Large intestine (tissue), 3 donors: ENCODE results near the gene NBPF3. TPM values are rescaled to one million over a fixed set of nuclear protein-coding genes. Genes with fewer than 3 reads are reported as not detected.
"Not testable (repeated sequence)": the region's sequence is repeated elsewhere in the genome, so short reads cannot be mapped to it uniquely, and the experiment has no call there.

ENCODE experiments used
- DNase-seq, 2 donors: peaks; one replicate each; pipeline versions ENCODE4 v3.0.0 to v3.0.0-alpha.2; 2013
- H3K27ac ChIP-seq: one replicate; pipeline ENCODE4 v1.5.1; 2013; ENCODE audit warnings: low read length
- H3K27me3 ChIP-seq: 2 replicates; pipeline ENCODE4 v1.6.1; 2013; ENCODE audit warnings: low read length; ENCODE audit not compliant: control insufficient read depth, insufficient read depth
- H3K36me3 ChIP-seq: 2 replicates; pipeline ENCODE4 v1.6.1; 2013; ENCODE audit warnings: low read length; ENCODE audit not compliant: control insufficient read depth, insufficient read depth
- H3K4me1 ChIP-seq: one replicate; pipeline ENCODE4 v1.6.1; 2013; ENCODE audit warnings: low read length; ENCODE audit not compliant: control insufficient read depth, insufficient read depth
- H3K4me3 ChIP-seq: one replicate; pipeline ENCODE4 v1.5.1; 2013; ENCODE audit warnings: low read length
- H3K9me3 ChIP-seq: one replicate; pipeline ENCODE4 v1.6.1; 2013; ENCODE audit warnings: mild to moderate bottlenecking, low read depth, low read length, moderate library complexity; ENCODE audit not compliant: control insufficient read depth
- WGBS: methylation state at CpG from one replicate; pipeline ENCODE4 v1.1.5; 2013; ENCODE audit warnings: low lambda C conversion rate; ENCODE audit not compliant: insufficient coverage; 5-methylcytosine and 5-hydroxymethylcytosine counted together
- polyA plus RNA-seq: library from polyadenylated mRNA; unstranded; fragments of 120-200 nt; gene quantifications from one replicate; pipeline ENCODE4 v1.2.1, GENCODE V29; 2013

NBPF3 gene
- polyA plus RNA-seq, 1 donor, result 13.6 TPM

DNA sequence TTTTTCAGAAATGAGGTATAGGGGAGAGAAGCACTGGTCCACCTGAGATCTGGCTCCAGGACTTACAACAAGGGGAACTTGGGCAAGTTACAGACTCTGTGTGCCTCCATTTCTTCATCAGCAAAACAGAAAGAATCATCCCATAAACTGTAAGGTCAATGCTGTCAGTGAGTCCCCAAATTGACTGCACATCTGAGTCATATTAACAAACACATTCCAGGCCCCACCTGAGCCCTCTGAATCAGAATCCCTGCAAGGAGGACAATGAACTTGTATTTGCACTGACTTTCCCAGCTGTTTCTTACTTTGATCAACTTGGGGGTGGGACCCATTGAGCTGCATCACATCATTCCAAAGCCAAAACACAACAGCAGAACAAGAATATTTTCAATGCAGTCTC is 25.2 kb downstream of the NBPF3 start:
- H3K36me3 ChIP-seq, H3K4me3 ChIP-seq, H3K27me3 ChIP-seq, H3K9me3 ChIP-seq, H3K27ac ChIP-seq, H3K4me1 ChIP-seq, DNase-seq: not testable (repeated sequence)

DNA sequence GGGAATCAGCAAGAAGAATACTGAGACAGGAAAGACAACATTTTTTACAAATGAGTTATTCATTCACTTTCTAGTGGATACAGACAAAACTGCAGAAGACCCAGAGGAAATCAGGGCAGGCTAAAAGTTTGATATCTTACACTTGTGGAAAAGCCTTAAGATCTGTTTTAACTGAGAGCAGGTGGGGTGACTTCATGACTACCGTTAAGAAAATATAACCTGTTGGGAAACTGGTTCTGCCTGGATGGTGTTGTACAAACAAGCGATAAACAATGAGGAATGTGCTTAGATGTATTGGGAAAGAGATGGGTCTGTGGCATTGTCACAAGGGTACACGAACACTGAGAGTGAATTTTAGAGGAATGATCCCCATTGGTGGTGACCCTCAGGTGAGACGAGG is 28.0 kb downstream of the NBPF3 start:
- not testable (repeated sequence) for DNase-seq, H3K27ac ChIP-seq, H3K4me3 ChIP-seq, H3K9me3 ChIP-seq, H3K36me3 ChIP-seq, H3K4me1 ChIP-seq, H3K27me3 ChIP-seq
- WGBS, result no CpG with 5 or more reads among the region's 4 CpGs

DNA sequence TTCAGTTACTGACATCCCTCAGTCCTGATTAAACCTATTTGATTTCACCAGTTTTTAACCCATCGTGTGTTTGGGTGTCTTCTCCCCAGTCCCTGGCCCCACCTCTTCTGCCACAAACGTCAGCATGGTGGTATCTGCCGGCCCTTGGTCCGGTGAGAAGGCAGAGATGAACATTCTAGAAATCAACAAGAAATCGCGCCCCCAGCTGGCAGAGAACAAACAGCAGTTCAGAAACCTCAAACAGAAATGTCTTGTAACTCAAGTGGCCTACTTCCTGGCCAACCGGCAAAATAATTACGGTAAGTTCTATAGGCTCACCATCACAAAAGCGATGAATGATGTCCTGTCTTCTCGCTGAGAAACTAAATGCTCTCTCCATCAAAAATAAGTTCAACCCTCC is 28.7 kb downstream of the NBPF3 start:
- WGBS, result 100% methylated on average over 1 of the region's 10 CpGs
- peak in 1 of 2 donors; percentile 22 for DNase-seq
- Histone ChIP-seq H3K27ac (no peak overlapping the region), H3K27me3 (no peaks in the 10 kb centered on the region), H3K4me3 (no peak overlapping the region), H3K9me3 (no peaks in the 10 kb centered on the region), H3K36me3 (peaks cover 7% of the 10 kb centered on the region), H3K4me1 (no peaks in the 10 kb centered on the region)

DNA sequence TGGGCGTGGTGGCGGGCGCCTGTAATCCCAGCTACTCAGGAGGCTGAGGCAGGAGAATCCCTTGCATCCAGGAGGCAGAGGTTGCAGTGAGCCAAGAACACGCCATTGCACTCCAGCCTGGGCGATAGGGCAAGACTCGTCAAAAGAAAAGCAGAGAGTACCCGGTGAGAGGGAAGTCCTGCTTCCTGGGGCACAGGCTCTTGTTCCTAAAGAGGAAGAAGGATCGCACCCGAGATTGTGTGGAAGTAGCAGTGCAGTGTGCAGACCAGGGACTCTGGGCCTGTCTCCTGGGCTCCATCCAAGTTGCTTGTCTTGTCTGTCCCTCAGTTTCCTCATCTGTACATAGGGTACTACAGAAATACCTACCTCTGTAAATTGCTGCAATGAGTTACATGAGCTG is 29.6 kb downstream of the NBPF3 start:
- no CpG with 5 or more reads among the region's 9 CpGs for WGBS
- H3K27ac ChIP-seq, result no peak overlapping the region
- H3K27me3 ChIP-seq, result no peaks in the 10 kb centered on the region
- no peaks in the 10 kb centered on the region for H3K4me1 ChIP-seq
- H3K4me3 ChIP-seq, result no peak overlapping the region
- no peak for DNase-seq
- no peaks in the 10 kb centered on the region for H3K9me3 ChIP-seq
- H3K36me3 ChIP-seq, result peaks cover 7% of the 10 kb centered on the region

DNA sequence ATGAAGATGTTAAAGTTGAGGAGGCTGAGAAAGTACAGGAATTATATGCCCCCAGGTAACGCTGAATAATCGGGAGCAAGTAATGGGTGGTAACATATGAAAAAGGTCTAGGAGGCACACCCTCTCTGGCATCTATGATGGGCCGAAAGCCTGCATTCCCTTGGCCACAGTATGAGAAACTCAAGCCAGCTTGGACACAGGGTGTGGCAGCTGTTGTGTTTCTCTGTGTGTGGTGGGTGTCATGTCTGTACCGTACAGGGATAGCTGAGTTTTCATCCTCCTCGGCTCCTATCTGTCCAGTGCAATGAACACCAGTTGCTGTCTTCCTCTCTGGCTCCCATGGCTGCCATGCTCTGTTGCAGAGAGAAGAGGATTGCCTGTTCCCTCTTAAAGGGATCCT is 32.9 kb downstream of the NBPF3 start:
- H3K36me3 ChIP-seq, result peaks cover 7% of the 10 kb centered on the region
- no peak overlapping the region for H3K4me3 ChIP-seq
- H3K27me3 ChIP-seq, result no peaks in the 10 kb centered on the region
- no CpG with 5 or more reads among the region's 5 CpGs for WGBS
- no peaks in the 10 kb centered on the region for H3K9me3 ChIP-seq
- H3K27ac ChIP-seq, result no peak overlapping the region
- H3K4me1 ChIP-seq, result no peaks in the 10 kb centered on the region
- no peak for DNase-seq

DNA sequence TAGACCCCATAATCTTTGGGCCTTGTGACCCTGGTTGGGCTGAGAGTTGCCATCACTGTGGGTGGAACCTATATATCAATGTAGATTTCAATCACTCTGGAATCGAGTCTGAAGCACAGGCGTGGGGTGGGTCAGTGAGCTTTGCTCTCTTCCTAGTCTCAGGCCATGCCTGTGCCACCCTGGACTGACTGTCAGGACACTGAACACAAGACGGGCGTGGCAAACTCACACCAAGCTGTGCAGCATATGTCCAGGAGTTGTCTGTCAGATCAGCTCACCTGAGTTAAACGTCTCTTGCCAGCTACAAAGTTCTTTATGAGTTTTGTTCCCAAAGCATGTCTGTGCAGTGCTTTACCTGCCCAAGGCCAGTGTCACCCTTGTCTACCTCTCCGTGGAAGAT is 38.4 kb downstream of the NBPF3 start:
- no peaks in the 10 kb centered on the region for H3K4me1 ChIP-seq
- WGBS, result 100% methylated on average over 1 of the region's 6 CpGs
- H3K9me3 ChIP-seq, result no peaks in the 10 kb centered on the region
- H3K27ac ChIP-seq, result no peak overlapping the region
- H3K27me3 ChIP-seq, result no peaks in the 10 kb centered on the region
- no peak for DNase-seq
- H3K36me3 ChIP-seq, result peaks cover 14% of the 10 kb centered on the region
- no peak overlapping the region for H3K4me3 ChIP-seq

DNA sequence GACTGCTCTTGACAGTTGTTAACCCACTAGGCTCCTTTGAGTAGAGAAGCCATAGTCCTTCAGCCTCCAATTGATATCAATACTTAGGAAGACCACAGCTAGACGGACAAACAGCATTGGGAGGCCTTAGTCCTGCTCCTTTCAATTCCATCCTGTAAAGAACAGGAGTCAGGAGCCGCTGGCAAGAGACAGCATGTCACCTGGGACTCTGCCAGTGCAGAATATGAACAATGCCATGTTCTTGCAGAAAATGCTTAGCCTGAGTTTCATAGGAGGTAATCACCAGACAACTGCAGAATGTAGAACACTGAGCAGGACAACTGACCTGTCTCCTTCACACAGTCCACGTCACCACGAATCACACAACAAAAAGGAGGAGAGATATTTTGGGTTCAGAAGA is 43.9 kb downstream of the NBPF3 start:
- WGBS, result no CpG with 5 or more reads among the region's 4 CpGs
- not testable (repeated sequence) for H3K27ac ChIP-seq, DNase-seq, H3K36me3 ChIP-seq, H3K4me3 ChIP-seq, H3K4me1 ChIP-seq, H3K9me3 ChIP-seq, H3K27me3 ChIP-seq

DNA sequence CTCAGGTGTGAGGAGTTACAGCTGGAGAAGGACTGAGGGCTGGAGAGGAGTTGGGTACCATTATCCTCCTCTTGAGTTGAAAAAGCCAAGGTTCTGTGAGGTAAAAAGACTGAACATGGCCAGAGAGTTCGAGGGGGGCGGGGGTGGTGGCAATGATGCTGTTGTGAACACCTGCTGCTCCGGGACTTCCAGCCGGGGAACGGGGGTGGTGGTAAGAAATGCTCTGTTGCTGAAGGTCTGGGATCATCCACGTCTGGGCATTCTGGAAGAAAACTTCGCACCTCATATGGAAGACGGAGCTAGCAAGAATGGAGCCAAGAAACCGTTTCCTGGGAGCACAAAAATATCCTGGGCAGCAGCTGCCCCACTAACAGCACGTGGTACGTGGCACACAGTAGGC is 49.2 kb downstream of the NBPF3 start:
- no CpG with 5 or more reads among the region's 11 CpGs for WGBS
- no peaks in the 10 kb centered on the region for H3K36me3 ChIP-seq
- H3K27me3 ChIP-seq, result no peaks in the 10 kb centered on the region
- H3K4me1 ChIP-seq, result no peaks in the 10 kb centered on the region
- no peak overlapping the region for H3K27ac ChIP-seq
- H3K4me3 ChIP-seq, result no peak overlapping the region
- no peak for DNase-seq
- H3K9me3 ChIP-seq, result peaks cover 4% of the 10 kb centered on the region

DNA sequence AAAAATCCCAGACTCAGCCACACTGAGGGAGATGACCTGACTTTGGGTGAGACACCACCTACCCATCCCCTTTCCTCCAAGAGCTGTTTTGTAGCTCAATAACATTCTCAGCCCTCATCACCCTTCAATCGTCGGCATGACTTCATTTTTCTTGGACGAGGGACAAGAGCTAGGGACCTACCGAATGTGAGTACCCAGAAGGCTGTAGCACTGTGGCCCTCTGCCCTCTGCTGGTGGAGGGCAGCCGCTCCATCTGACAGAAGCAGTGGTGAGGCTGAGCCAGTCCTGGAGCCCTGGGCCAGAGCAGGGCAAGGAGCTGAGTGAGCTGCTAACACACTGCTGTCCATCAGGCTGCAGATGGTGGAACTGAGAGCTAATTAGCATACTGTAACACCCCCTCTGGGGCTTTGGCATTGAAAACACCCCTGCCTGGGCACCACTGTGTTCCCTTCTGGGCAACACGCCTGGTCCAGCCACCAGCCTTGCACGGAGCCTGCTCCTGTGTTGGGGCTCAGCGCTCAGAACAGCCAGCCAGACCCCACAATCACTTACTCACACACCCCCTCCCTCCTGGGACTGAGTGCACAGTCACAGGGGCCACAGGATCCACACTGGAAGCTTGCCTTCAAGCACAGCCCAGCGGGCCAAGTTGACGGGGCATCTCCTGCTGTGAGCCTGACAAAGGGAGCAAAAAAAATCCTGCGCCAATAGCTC is 51.0 kb downstream of the NBPF3 start:
- Histone ChIP-seq H3K4me3 (no peak overlapping the region), H3K27me3 (no peaks in the 10 kb centered on the region), H3K36me3 (no peaks in the 10 kb centered on the region), H3K4me1 (no peaks in the 10 kb centered on the region), H3K9me3 (peaks cover 4% of the 10 kb centered on the region), H3K27ac (no peak overlapping the region)
- no CpG with 5 or more reads among the region's 11 CpGs for WGBS
- no peak for DNase-seq

DNA sequence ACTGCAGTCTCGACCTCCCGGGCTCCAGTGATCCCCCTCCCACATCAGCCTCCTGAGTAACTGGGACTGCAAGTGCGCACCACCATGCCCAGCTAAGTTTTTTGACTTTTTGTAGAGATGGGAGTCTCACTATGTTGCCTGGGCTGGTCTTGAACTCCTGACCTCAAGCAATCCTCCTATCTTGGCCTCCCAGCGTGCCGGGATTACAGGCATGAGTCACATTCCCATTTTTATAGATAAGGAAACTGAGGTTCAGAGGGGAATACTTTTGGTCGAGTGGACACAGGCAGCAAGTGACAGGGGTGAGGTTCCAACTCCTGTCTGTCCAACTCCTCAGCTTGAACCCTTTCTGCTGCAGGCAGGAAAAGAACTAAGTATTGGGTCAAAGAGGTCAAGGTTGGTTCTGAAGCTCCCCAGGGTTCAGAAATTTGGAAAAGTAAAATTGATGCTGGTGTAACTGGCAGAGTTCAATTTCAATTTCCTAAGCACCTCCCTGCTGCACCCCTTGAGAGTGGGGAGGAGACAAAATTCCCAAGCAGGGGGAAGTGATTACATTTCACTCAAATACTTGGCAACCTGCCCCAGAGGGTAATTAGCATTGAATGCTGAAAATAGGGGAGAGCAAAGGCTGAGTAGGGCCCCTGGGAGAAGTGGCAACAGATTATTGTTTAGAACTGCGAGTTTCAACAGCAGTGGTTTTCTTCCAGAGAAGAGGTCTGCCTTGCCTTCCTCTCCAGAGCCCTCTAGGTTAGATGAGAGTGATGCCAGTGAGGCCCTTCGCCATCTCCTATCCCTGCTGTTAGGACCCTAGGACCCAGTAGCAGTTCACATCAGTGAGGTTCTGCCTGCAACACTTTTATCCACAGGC is 51.8 kb downstream of the NBPF3 start:
- no peaks in the 10 kb centered on the region for H3K27me3 ChIP-seq
- no peaks in the 10 kb centered on the region for H3K4me1 ChIP-seq
- peaks cover 4% of the 10 kb centered on the region for H3K9me3 ChIP-seq
- peak in 1 of 2 donors; percentile 50 for DNase-seq
- no peak overlapping the region for H3K4me3 ChIP-seq
- H3K27ac ChIP-seq, result no peak overlapping the region
- H3K36me3 ChIP-seq, result no peaks in the 10 kb centered on the region
- WGBS, result no CpG with 5 or more reads among the region's 8 CpGs

DNA sequence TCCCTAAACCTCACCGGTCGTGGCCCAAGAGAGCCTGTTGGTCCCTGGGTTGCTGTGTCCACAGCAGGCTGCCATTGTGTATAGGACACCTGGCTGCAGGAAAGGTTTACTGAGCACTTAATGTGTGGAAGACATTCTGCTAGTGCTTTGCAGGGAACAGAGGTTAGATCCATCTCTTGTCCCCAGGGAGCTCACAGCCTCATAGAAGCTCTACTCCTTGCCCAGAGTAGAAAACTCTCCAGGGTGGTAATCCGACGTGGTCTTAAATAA is 52.4 kb downstream of the NBPF3 start:
- WGBS, result no CpG with 5 or more reads among the region's 4 CpGs

More for the DNA sequence above, 52.4 kb downstream of the NBPF3 start:
- H3K4me1 ChIP-seq, result no peaks in the 10 kb centered on the region
- H3K36me3 ChIP-seq, result no peaks in the 10 kb centered on the region
- H3K9me3 ChIP-seq, result peaks cover 4% of the 10 kb centered on the region
- H3K27me3 ChIP-seq, result no peaks in the 10 kb centered on the region
- H3K27ac ChIP-seq, result no peak overlapping the region
- DNase-seq, result no peak
- no peak overlapping the region for H3K4me3 ChIP-seq
